ENCODE measurements around the gene CYSTM1.

Gene CYSTM1

GRCh38 chr5:140228364-140228837, 53.4 kb downstream of the CYSTM1 start:
- H3K9me3 ChIP-seq (replicated peaks; ENCODE audit: low read length) = no peaks in the 10 kb centered on the region
- H3K4me3 ChIP-seq (ENCODE audit: low read length) = no peak overlapping the region
- no peak overlapping the region for H3K4me2 ChIP-seq (ENCODE audit: low read length)
- H3K27me3 ChIP-seq (ENCODE audit: control insufficient read depth, insufficient read depth, low read length) = peaks cover 35% of the 10 kb centered on the region
- H3K36me3 ChIP-seq (ENCODE audit: insufficient read depth, low read length) = no peaks in the 10 kb centered on the region
- no peaks in the 10 kb centered on the region for H3K4me1 ChIP-seq (ENCODE audit: control insufficient read depth, insufficient read depth, low read length)
- no peak overlapping the region for H3K9ac ChIP-seq (ENCODE audit: low read depth, low read length)

GRCh38 chr5:140230373-140230772, 55.4 kb downstream of the CYSTM1 start:
- Histone ChIP-seq H3K36me3 (ENCODE audit: insufficient read depth, low read length) (no peaks in the 10 kb centered on the region), H3K27me3 (ENCODE audit: control insufficient read depth, insufficient read depth, low read length) (peaks cover 39% of the 10 kb centered on the region), H3K4me2 (ENCODE audit: low read length) (no peak overlapping the region)

GRCh38 chr5:140232731-140233130, 57.7 kb downstream of the CYSTM1 start:
- H3K4me1 ChIP-seq (ENCODE audit: control insufficient read depth, insufficient read depth, low read length) = no peaks in the 10 kb centered on the region
- no peak overlapping the region for H3K9ac ChIP-seq (ENCODE audit: low read depth, low read length)
- H3K4me3 ChIP-seq (ENCODE audit: low read length) = no peak overlapping the region
- H3K4me2 ChIP-seq (ENCODE audit: low read length) = no peak overlapping the region
- H3K36me3 ChIP-seq (ENCODE audit: insufficient read depth, low read length) = no peaks in the 10 kb centered on the region
- no peaks in the 10 kb centered on the region for H3K9me3 ChIP-seq (replicated peaks; ENCODE audit: low read length)
- peaks cover 39% of the 10 kb centered on the region for H3K27me3 ChIP-seq (ENCODE audit: control insufficient read depth, insufficient read depth, low read length)

More at GRCh38 chr5:140230373-140230772, 55.4 kb downstream of the CYSTM1 start:
- no peaks in the 10 kb centered on the region for H3K4me1 ChIP-seq (ENCODE audit: control insufficient read depth, insufficient read depth, low read length)
- no peak overlapping the region for H3K9ac ChIP-seq (ENCODE audit: low read depth, low read length)
- no peaks in the 10 kb centered on the region for H3K9me3 ChIP-seq (replicated peaks; ENCODE audit: low read length)
- no peak overlapping the region for H3K4me3 ChIP-seq (ENCODE audit: low read length)

GRCh38 chr5:140234377-140234989, 59.5 kb downstream of the CYSTM1 start:
- no peaks in the 10 kb centered on the region for H3K9me3 ChIP-seq (replicated peaks; ENCODE audit: low read length)
- H3K36me3 ChIP-seq (ENCODE audit: insufficient read depth, low read length) = no peaks in the 10 kb centered on the region
- H3K4me3 ChIP-seq (ENCODE audit: low read length) = no peak overlapping the region
- H3K4me1 ChIP-seq (ENCODE audit: control insufficient read depth, insufficient read depth, low read length) = no peaks in the 10 kb centered on the region
- H3K9ac ChIP-seq (ENCODE audit: low read depth, low read length) = no peak overlapping the region
- peaks cover 30% of the 10 kb centered on the region for H3K27me3 ChIP-seq (ENCODE audit: control insufficient read depth, insufficient read depth, low read length)
- no peak overlapping the region for H3K4me2 ChIP-seq (ENCODE audit: low read length)

GRCh38 chr5:140235791-140236551, 61.0 kb downstream of the CYSTM1 start:
- Histone ChIP-seq H3K4me2 (ENCODE audit: low read length) (no peak overlapping the region), H3K4me1 (ENCODE audit: control insufficient read depth, insufficient read depth, low read length) (peaks cover 3% of the 10 kb centered on the region), H3K9me3 (replicated peaks; ENCODE audit: low read length) (no peaks in the 10 kb centered on the region), H3K9ac (ENCODE audit: low read depth, low read length) (no peak overlapping the region), H3K36me3 (ENCODE audit: insufficient read depth, low read length) (no peaks in the 10 kb centered on the region), H3K27me3 (ENCODE audit: control insufficient read depth, insufficient read depth, low read length) (peaks cover 24% of the 10 kb centered on the region), H3K4me3 (ENCODE audit: low read length) (no peak overlapping the region)

GRCh38 chr5:140236891-140237598, 62.1 kb downstream of the CYSTM1 start:
- Histone ChIP-seq H3K4me1 (ENCODE audit: control insufficient read depth, insufficient read depth, low read length) (peaks cover 13% of the 10 kb centered on the region), H3K9me3 (replicated peaks; ENCODE audit: low read length) (no peaks in the 10 kb centered on the region), H3K9ac (ENCODE audit: low read depth, low read length) (no peak overlapping the region), H3K4me2 (ENCODE audit: low read length) (no peak overlapping the region), H3K36me3 (ENCODE audit: insufficient read depth, low read length) (no peaks in the 10 kb centered on the region), H3K27me3 (ENCODE audit: control insufficient read depth, insufficient read depth, low read length) (peaks cover 15% of the 10 kb centered on the region), H3K4me3 (ENCODE audit: low read length) (no peak overlapping the region)

- no peak overlapping the region for H3K4me2 ChIP-seq (ENCODE audit: low read length)
- no peak overlapping the region for H3K4me3 ChIP-seq (ENCODE audit: low read length)
- H3K9me3 ChIP-seq (replicated peaks; ENCODE audit: low read length) = no peaks in the 10 kb centered on the region
- peaks cover 2% of the 10 kb centered on the region for H3K36me3 ChIP-seq (ENCODE audit: insufficient read depth, low read length)
- H3K9ac ChIP-seq (ENCODE audit: low read depth, low read length) = no peak overlapping the region
- H3K4me1 ChIP-seq (ENCODE audit: control insufficient read depth, insufficient read depth, low read length) = peaks cover 13% of the 10 kb centered on the region
- H3K27me3 ChIP-seq (ENCODE audit: control insufficient read depth, insufficient read depth, low read length) = peaks cover 4% of the 10 kb centered on the region
These were observed 63.8 kb downstream of the CYSTM1 start for GRCh38 chr5:140238756-140239155.

GRCh38 chr5:140239461-140239860, 64.5 kb downstream of the CYSTM1 start:
- Histone ChIP-seq H3K4me1 (ENCODE audit: control insufficient read depth, insufficient read depth, low read length) (peaks cover 13% of the 10 kb centered on the region), H3K27me3 (ENCODE audit: control insufficient read depth, insufficient read depth, low read length) (no peaks in the 10 kb centered on the region), H3K4me2 (ENCODE audit: low read length) (no peak overlapping the region), H3K9me3 (replicated peaks; ENCODE audit: low read length) (no peaks in the 10 kb centered on the region), H3K4me3 (ENCODE audit: low read length) (no peak overlapping the region), H3K36me3 (ENCODE audit: insufficient read depth, low read length) (peaks cover 4% of the 10 kb centered on the region), H3K9ac (ENCODE audit: low read depth, low read length) (no peak overlapping the region)

GRCh38 chr5:140239939-140240700, 65.1 kb downstream of the CYSTM1 start:
- Histone ChIP-seq H3K4me2 (ENCODE audit: low read length) (no peak overlapping the region), H3K9me3 (replicated peaks; ENCODE audit: low read length) (no peaks in the 10 kb centered on the region), H3K36me3 (ENCODE audit: insufficient read depth, low read length) (peaks cover 10% of the 10 kb centered on the region), H3K27me3 (ENCODE audit: control insufficient read depth, insufficient read depth, low read length) (no peaks in the 10 kb centered on the region), H3K4me1 (ENCODE audit: control insufficient read depth, insufficient read depth, low read length) (peaks cover 19% of the 10 kb centered on the region), H3K9ac (ENCODE audit: low read depth, low read length) (no peak overlapping the region), H3K4me3 (ENCODE audit: low read length) (no peak overlapping the region)

GRCh38 chr5:140240987-140241706, 66.2 kb downstream of the CYSTM1 start:
- H3K4me3 ChIP-seq (ENCODE audit: low read length) = no peak overlapping the region
- H3K36me3 ChIP-seq (ENCODE audit: insufficient read depth, low read length) = peaks cover 15% of the 10 kb centered on the region
- H3K9ac ChIP-seq (ENCODE audit: low read depth, low read length) = peak overlapping the region; percentile 12
- peaks cover 28% of the 10 kb centered on the region for H3K4me1 ChIP-seq (ENCODE audit: control insufficient read depth, insufficient read depth, low read length)
- peak overlapping the region; percentile 25 for H3K4me2 ChIP-seq (ENCODE audit: low read length)
- no peaks in the 10 kb centered on the region for H3K9me3 ChIP-seq (replicated peaks; ENCODE audit: low read length)
- no peaks in the 10 kb centered on the region for H3K27me3 ChIP-seq (ENCODE audit: control insufficient read depth, insufficient read depth, low read length)
